HG02840 (cell line): ENCODE measurements around the gene WWOX.

Source experiments
- ATAC-seq: cut with Tn5 transposase; IDR thresholded peaks from one replicate; pipeline ENCODE4 v1.9.1; 2021; ENCODE audit warnings: mild to moderate bottlenecking, moderate library complexity, moderate number of reproducible peaks; ENCODE audit not compliant: unreplicated experiment, low FRiP score

Gene WWOX

GRCh38 chr16:79079656-79080420, 980.4 kb downstream of the WWOX start:
- ATAC-seq, result no peak

GRCh38 chr16:79081297-79082066, 982.0 kb downstream of the WWOX start:
- no peak for ATAC-seq

- ATAC-seq, result no peak
Observed at GRCh38 chr16:79082970-79083369, 983.5 kb downstream of the WWOX start.

GRCh38 chr16:79083508-79084299, 984.2 kb downstream of the WWOX start:
- no peak for ATAC-seq

- ATAC-seq, result no peak
Observed at GRCh38 chr16:79088971-79089370, 989.5 kb downstream of the WWOX start.

- no peak for ATAC-seq
Observed at GRCh38 chr16:79089735-79090284, 990.4 kb downstream of the WWOX start.

- no peak for ATAC-seq
Observed at GRCh38 chr16:79090966-79091365, 991.5 kb downstream of the WWOX start.

GRCh38 chr16:79092846-79093245, 993.4 kb downstream of the WWOX start:
- no peak for ATAC-seq

GRCh38 chr16:79093554-79093967, 994.1 kb downstream of the WWOX start:
- no peak for ATAC-seq

GRCh38 chr16:79096246-79096645, 996.8 kb downstream of the WWOX start:
- no peak for ATAC-seq

- ATAC-seq, result no peak
Observed at GRCh38 chr16:79097166-79097565, 997.7 kb downstream of the WWOX start.

GRCh38 chr16:79097771-79098170, 998.3 kb downstream of the WWOX start:
- no peak for ATAC-seq

- ATAC-seq, result no peak
Observed at GRCh38 chr16:79098907-79099306, 999.5 kb downstream of the WWOX start.

- no peak for ATAC-seq
Observed at GRCh38 chr16:79099716-79100115, 1000.3 kb downstream of the WWOX start.

- ATAC-seq, result no peak
Observed at GRCh38 chr16:79100447-79100846, 1001.0 kb downstream of the WWOX start.

- ATAC-seq, result no peak
Observed at GRCh38 chr16:79101491-79101890, 1002.0 kb downstream of the WWOX start.

GRCh38 chr16:79104567-79104966, 1005.1 kb downstream of the WWOX start:
- no peak for ATAC-seq

- ATAC-seq, result no peak
Observed at GRCh38 chr16:79107301-79107700, 1007.8 kb downstream of the WWOX start.

GRCh38 chr16:79109771-79110170, 1010.3 kb downstream of the WWOX start:
- no peak for ATAC-seq

- ATAC-seq, result no peak
Observed at GRCh38 chr16:79110242-79110641, 1010.8 kb downstream of the WWOX start.

- no peak for ATAC-seq
Observed at GRCh38 chr16:79110953-79111352, 1011.5 kb downstream of the WWOX start.
